HG03520 (cell line): Measurements from ENCODE around the gene TRIP12.
"Not testable (repeated sequence)": the region's sequence is repeated elsewhere in the genome, so short reads cannot be mapped to it uniquely, and the experiment has no call there.

Experiments
- ATAC-seq: cut with Tn5 transposase; IDR thresholded peaks from one replicate; pipeline ENCODE4 v1.9.1; 2021; ENCODE audit warnings: mild to moderate bottlenecking, moderate library complexity; ENCODE audit not compliant: unreplicated experiment

The TRIP12 gene

DNA sequence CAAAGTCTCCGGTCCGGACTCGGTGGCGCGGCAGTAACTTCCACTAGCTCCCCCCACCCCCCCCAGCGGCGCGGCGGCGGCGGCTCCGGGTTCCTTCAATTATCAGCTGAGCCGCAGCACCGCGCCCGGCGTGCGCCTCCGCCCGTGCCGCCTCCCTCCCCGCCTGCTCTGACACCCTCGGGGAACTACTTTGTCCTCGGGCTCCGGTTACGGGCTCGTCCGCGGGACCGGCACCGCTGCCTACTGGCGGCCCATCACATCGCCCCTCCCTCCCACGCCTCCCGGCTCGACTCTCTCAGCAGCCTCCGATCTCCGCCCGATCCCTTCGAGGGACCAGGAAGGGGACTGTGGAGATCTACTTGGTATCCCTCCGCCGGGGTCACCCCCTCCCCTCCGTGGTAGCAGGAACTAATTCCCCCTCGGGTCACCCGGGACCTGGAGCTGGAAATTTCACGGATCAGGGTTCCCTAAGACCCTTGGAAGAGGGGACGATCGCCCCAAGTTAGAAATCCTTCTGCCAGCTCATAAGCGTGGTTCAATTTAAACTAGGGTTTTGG lies at the start of gene TRIP12:
TRIP12 (minus strand) TSS at position 118 of the 557 bp plus-strand sequence. CDS start 41,930 bp downstream, outside the sequence.
- peak; percentile 57 for ATAC-seq

DNA sequence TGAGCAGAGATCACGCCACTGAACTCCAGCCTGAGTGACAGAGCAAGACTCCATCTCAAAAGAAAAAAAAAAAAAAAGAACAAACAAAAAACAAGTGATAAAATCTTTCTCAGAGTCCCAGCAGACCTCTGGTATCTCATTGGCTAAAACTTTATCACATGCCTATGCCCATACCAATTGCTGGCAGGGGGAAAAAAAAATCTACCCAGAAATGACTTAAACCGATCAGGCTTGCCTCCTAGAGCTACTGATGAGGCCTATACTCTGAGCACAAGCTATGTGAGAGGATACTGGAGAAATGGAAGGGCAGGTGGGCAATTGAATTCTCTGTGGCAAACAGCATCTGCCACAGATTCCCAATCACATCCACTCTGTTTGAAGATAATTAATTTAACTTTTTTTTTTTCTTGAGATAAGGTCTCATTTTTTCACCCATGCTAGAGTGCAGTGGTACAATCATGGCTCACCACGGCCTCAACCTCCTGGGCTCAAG lies 49.5 kb upstream of the TRIP12 start:
- ATAC-seq, result no peak

DNA sequence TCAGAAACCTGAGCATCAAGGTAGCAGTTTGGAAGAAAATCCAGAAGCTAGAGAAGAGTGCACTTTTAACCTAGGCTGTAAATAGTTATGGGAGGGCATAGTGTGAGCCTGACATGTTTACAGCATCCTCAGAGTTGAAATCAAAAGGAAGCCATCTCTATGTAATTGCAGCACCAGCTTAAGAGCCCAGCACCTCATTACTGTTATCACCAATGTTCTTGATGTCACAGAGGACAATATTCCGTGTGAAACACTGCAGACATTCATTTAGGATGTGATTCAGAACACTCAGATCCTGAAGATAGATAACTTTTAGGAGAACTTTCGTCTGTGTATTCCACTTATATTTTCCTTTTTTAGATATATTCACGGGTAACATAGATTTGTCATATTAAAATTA lies 48.6 kb upstream of the TRIP12 start:
- no peak for ATAC-seq

DNA sequence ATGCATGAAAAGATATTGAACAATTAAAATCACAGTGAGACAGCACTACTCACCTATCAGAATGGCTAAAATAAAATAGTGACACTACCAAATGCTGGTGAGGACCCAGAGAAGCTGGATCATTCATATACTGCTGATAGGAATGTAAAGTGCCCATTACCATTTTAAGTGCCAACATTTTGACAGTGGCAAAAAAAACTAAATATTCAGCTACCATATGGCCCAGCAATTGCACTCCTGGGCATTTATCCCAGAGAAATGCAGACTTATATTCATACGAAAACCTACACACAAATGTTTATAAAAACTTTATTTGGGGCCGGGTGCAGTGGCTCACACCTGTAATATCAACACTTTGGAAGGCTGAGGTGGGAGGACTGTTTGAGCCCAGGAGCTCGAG lies 48.1 kb upstream of the TRIP12 start:
- ATAC-seq, result no peak

DNA sequence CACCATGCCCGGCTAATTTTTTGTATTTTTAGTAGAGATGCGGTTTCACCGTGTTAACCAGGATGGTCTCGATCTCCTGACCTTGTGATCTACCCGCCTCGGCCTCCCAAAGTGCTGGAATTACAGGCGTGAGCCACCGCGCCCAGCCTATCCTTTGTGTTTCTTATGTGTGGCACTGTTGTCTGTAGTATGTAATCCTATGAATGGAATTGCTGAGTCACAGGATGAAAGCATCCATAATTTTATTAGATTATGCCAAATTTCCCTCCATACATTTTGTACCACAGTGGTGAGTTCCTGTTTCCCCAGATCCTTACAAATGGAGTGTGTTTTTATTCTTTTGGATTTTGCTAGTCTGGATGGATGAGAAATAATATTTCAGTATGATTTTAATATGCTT lies 41.8 kb upstream of the TRIP12 start:
- ATAC-seq, result not testable (repeated sequence)

DNA sequence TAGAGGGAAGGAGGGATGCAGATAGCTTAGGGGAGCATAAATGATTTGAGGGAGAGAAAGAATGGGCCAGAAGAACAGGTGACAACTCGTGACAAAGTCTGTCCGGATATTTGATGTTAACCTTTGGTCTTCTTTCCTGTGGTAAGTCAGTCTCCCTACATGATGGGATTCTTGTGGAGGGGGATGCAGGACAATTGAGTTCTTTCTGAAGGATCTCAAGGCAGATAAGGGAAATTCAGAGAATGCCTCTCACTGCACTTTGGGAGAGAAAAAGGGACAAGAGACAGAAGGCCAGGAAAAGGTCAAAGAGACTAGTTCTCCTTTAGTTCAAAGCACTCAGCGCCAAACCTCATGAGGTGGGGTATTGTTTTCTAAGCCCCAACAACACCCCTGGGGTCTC lies 34.7 kb upstream of the TRIP12 start:
- ATAC-seq, result no peak

DNA sequence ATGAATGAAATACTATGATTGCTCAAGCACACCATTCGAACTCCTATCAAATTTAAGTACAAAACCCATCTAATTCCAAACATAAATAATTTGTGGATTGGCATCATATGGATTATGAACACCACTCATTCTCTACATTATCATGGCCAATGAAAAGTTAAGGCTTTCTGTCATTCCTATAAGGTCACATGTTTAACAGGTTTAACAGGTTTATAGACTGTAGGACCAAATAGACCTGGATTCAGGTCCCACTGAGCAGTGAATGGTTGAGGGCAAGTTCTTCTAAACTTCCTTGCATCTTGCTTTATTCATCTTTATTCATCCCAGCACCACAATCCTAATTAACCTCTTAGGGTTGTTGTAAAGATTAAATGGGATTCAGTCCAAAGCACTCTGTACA lies 33.9 kb upstream of the TRIP12 start:
- no peak for ATAC-seq

DNA sequence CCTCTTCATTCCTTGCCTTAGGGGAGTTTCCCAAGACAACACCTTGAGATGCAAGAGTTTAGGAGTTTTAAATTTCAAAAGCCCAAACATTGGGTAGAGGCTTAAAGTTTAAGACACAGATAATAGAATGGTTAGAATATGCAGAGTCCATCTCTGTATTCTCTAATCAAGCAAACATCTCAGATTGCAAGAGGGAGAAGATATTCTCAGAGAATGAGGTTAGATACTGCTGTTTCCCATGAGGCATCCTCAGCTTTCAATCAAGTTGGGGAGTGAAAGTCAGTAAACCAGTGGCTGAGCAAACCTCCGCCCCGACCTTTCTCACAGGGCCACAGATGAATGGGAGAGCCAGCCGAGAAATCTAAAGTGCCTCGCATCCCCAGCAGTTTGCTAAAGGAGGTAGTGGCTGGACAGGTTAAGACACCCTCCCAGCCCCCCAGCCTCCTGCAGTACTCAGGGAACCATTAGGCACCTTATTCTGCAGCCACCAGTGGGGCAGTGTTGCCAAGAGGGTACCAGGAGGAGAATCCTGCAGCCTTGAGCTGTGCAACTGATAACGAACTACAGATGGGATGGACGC lies 30.5 kb upstream of the TRIP12 start:
- no peak for ATAC-seq

DNA sequence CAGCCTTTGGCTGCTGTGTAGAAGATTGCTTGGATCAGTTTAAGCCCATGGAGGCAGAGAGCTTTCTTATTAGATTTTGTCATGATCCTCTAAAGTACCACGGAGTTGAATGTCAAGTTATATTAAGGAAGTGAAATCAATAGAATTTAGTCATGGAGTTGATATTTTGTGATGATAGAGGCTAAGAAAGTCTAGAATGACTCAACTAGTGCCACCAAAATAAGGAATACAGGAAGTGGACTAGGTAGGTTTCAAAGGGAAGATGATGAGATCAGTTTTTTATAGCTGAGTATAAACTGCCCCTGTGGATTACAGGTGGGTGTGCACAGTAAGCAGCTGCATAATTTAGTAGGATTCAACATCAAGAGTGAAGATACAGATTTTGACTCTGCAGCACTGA lies 25.7 kb upstream of the TRIP12 start:
- peak; percentile 51 for ATAC-seq

DNA sequence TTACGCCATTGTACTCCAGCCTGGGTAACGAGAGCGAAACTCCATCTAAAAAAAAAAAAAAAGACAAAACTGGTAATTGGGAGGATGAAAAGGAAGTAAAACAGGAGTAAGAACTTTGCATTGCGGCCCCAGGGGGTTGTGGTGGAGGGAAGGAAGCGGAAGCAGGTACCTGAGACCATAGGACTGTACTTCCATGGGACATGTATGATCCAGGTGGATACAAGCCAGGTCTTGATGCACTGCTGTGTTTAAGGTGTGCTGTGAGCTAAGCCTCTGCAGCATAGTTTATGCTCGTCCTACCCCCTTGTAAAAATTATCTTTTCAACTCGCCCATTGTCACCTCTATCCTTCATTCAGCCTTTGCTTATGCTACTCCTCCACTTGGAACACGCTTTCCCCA lies 24.2 kb upstream of the TRIP12 start:
- no peak for ATAC-seq

DNA sequence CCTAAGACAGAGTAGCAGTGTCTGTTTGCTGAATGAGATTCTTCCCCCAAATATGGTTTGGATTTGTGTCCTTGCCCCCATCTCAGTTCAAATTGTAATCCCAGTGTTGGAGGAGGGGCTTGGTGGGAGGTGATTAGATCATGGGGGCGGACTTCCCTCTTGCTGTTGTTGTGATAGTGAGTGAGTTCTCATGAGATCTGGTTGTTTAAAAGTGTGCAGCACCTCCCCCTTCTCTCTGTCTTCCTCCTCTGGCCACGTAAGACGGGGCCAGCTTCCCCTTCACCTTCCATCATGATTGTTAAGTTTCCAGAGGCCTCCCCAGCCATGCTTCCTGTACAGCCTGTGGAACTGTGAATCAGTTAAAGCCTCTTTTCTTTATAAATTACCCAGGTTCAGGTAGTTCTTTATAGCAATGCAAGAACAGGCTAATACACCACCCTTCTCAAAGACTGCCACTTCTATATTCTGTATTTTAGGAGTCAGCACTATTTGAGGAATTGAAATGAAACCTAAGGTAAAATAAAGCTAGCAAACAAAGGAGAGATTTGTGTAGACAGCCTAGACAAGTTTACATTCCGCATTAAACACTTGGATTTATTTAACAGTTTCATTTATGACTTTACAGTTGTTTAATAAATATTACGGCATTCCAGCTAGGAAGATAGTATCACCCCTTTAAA lies 22.1 kb upstream of the TRIP12 start:
- ATAC-seq, result no peak

DNA sequence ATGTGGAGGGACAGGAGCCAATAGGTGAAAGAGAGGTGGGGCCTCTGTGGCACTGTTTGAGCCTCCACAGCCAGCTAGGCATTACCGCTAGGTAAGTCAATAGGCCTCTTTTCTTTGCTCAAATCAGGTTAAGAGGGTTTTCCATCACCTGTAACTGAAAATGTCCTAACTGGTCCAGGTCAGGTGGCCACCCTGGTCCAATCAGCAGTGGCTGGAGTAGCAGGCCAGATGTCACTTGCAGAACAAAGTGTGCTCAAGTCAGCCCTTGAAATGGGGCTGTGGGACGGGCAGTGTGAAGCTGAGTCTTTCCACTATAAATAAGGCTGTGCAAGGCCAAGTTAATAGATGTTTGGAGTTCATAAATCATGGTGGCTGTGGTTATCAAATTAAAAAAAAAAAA lies 21.4 kb upstream of the TRIP12 start:
- ATAC-seq, result no peak

DNA sequence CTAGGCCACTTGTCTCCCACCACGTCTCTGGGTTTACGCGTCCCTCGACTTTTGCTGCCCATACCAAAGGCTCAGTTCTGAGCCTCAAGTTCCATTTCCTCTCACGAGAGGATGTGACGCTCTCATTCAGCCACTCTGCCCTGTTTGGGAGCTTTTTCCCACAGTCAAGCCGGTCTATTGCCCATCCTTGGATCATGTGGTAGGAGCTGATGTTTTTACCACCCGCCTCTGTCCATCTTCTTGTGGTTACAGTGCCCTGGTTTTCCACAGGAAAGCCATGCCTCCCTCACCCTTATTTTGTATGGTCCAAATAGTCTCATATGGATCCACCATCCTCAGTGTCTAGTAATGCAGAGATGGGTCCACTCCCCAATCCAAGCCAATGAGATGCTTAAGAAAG lies 20.9 kb upstream of the TRIP12 start:
- ATAC-seq, result no peak

DNA sequence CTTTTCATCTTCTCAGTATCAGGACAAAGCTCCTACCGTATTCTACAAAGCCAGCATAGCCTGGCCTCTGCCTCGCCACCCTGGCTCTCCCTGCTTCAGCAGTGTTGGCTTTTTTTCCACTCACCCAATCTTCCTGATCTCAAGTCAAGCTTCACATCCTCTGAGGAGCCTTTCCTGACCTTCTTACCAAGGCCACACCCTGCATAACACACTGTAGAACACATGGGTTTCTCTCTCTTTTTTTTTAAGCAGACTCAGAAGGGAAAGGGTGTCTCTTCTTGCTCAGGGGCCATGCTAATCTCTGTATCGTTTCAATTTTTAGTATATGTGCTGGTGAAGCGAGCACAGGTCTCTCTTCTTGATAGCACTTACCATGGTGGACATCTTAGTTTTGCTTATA lies 15.7 kb upstream of the TRIP12 start:
- ATAC-seq, result no peak

DNA sequence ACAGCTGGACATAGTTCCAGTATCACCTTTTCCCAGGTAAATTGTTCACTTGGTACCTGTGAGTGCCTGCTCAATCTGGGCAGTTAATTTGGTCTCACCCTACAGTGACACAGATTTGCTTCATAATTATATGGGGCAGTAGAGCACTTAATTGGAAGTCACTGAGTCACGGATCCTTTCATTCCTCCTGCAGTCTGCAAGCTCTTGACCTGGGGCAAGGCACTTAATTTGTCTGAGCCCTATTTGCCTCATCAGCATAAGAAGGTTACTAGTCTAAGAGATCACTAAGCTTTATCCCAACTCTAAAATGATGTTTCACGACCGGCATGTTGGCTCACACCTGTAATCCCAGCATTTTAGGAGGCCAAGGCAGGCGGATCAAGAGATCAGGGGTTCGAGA lies 9.4 kb upstream of the TRIP12 start:
- no peak for ATAC-seq

DNA sequence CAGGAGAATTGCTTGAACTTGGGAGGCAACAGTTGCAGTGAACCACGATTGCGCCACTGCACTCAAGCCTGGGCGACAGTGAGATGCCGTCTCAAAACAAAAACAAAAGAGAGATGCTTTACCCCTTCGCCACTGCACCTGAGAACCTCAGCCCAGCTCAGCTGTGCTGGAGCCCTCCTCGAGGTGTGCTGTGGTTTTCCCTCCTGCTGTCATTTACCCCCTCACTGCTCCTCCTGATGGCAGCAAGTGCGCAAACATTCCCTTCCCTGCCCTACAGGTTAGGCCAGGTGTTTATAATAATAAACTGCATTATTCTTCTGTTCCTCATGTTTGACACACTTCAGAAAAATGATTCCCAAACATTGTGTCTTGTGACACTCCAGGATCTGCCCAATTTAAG lies 8.8 kb upstream of the TRIP12 start:
- no peak for ATAC-seq

DNA sequence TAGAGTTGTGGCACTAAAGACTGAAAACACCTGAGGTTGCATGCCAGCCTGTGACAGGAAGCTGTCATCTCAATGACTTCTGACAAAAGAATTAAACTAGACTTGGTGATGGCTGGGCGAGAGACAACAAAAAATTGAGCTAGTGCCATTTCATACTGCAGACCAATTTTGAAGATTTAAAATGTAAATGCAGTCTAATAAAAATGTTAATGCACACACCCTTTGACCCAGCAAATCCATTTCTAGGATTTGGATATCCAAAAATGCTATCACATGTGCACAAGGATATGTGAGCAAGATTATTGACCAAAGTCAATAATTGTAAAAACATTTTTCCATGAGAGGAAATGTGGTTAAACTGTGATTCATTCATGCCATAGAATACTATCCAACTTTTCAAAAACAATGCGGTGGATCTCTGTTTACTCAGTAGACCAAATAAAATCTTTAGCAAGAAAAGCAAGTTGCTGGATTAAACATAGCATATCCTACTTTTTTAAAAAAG lies 6.1 kb upstream of the TRIP12 start:
- ATAC-seq, result no peak

DNA sequence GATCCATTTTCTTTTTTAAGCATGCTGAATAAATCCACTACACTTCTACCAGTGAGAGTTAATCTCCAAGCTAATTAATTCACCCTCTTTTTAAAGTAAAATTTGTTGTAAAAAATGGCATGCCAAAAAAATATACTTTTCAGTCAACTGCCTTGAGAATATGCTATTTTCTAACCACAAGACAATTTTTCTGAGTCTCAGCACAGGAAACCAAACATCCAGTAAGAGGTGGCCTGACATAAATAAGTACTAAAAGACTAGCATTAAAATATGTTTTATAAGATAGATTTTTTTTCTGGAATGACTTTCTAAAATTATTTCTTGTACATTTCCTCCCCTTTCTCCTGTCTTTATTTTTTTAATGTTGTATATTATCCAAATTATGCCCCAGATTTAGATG lies 3.4 kb upstream of the TRIP12 start:
- no peak for ATAC-seq

DNA sequence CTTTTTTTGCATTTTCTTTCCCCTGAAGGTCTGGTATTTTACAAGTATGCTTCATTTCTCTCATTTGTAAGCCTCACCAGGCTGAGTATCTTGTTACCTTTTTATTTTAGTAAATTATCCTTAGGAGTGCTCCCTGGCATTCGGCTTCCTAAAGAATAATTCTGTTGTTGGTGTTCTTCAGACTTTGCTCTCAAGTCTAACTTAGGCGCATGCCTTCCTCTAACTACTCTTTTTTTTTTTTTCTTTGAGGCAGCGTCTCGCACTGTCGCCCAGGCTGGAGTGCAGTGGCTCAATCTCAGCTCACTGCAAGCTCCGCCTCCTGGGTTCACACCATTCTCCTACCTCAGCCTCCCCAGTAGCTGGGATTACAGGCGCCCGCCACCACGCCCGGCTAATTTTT lies 2.7 kb upstream of the TRIP12 start:
- not testable (repeated sequence) for ATAC-seq

DNA sequence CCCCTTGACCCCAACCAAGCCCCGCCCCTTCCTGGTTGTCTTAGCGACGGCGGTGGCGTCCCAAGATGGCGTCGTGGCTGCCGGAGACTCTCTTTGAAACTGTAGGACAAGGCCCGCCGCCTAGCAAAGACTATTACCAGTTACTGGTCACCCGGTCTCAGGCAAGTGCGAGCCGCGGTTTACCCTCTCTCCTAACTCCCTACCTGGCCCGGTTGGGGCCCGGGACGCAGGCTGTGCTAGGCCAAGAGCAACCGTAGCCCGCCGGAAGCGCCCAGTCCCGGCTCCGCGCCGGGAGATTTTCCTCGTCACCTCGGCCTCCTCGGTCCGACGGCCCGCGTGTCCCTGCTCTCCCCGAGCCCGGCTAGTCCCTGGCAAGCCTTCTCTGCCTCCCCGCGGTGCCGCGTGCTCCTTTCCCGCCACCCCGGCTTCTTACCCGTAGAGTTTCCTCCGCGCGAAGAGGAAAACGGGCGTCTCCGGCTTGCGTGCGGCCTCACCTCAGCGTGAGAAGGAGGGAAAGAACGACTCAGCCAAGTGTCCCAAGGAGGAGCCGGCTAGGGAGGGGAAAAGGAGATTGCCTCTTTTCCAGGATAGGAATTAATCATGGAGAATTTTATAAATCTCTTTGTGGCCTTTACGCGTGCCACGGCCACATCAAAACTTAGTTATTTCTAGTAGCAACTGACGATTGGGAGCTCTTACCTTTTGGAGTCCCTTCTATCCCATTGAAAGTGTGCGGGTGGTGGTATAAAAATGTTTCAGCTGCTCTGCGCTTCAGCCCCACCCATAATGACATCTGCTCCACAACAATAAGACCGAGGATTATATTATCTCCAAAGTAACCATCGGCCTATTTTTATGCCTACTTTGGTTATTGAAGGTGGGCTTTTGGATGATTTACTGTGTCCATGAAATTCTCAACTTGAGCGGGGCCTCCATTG lies 909 bp upstream of the TRIP12 start, which contains the start of gene FBXO36:
FBXO36 (plus strand) TSS at position 55 of the 938 bp plus-strand sequence; CDS start at position 66, 11 bp downstream.
- ATAC-seq, result peak; percentile 57
